Superior temporal gyrus (tissue), 1 donor: ENCODE results near the gene B4GALT4.

Source experiments
- DNase-seq: peaks from one replicate; pipeline ENCODE4 v3.0.0-alpha.2; 2016; ENCODE audit errors: extremely low spot score

B4GALT4 gene

GRCh38 chr3:119237299-119237698 is 3.4 kb downstream of the B4GALT4 start:
- no peak for DNase-seq

GRCh38 chr3:119236756-119237155 is 3.9 kb downstream of the B4GALT4 start:
- no peak for DNase-seq

GRCh38 chr3:119235151-119235550 is 5.5 kb downstream of the B4GALT4 start:
- no peak for DNase-seq

- no peak for DNase-seq
Measured at GRCh38 chr3:119234610-119235009, 6.1 kb downstream of the B4GALT4 start.

- no peak for DNase-seq
Measured at GRCh38 chr3:119230745-119231144, 9.9 kb downstream of the B4GALT4 start.

GRCh38 chr3:119230071-119230470 is 10.6 kb downstream of the B4GALT4 start:
- no peak for DNase-seq

GRCh38 chr3:119229190-119229589 is 11.5 kb downstream of the B4GALT4 start:
- no peak for DNase-seq

- no peak for DNase-seq
Measured at GRCh38 chr3:119228373-119229145, 12.1 kb downstream of the B4GALT4 start.

- no peak for DNase-seq
Measured at GRCh38 chr3:119227070-119227850, 13.4 kb downstream of the B4GALT4 start.

- no peak for DNase-seq
Measured at GRCh38 chr3:119225121-119225520, 15.6 kb downstream of the B4GALT4 start.

GRCh38 chr3:119223511-119223910 is 17.2 kb downstream of the B4GALT4 start:
- DNase-seq, result no peak

- DNase-seq, result no peak
Measured at GRCh38 chr3:119222391-119222790, 18.3 kb downstream of the B4GALT4 start.

GRCh38 chr3:119221779-119222320 is 18.8 kb downstream of the B4GALT4 start:
- no peak for DNase-seq

- DNase-seq, result no peak
Measured at GRCh38 chr3:119220970-119221667, 19.6 kb downstream of the B4GALT4 start.

- no peak for DNase-seq
Measured at GRCh38 chr3:119220198-119220597, 20.5 kb downstream of the B4GALT4 start.

GRCh38 chr3:119219069-119219468 is 21.6 kb downstream of the B4GALT4 start:
- DNase-seq, result no peak

GRCh38 chr3:119211803-119212202 is 28.9 kb downstream of the B4GALT4 start:
- no peak for DNase-seq

GRCh38 chr3:119211193-119211592 is 29.5 kb downstream of the B4GALT4 start:
- no peak for DNase-seq

- no peak for DNase-seq
Measured at GRCh38 chr3:119207512-119207875, 33.2 kb downstream of the B4GALT4 start.

- no peak for DNase-seq
Measured at GRCh38 chr3:119206611-119207511, 33.8 kb downstream of the B4GALT4 start.

- DNase-seq, result no peak
Measured at GRCh38 chr3:119205685-119206084, 35.0 kb downstream of the B4GALT4 start.
